ENCODE measurements around the gene MN1.

The MN1 gene

DNA sequence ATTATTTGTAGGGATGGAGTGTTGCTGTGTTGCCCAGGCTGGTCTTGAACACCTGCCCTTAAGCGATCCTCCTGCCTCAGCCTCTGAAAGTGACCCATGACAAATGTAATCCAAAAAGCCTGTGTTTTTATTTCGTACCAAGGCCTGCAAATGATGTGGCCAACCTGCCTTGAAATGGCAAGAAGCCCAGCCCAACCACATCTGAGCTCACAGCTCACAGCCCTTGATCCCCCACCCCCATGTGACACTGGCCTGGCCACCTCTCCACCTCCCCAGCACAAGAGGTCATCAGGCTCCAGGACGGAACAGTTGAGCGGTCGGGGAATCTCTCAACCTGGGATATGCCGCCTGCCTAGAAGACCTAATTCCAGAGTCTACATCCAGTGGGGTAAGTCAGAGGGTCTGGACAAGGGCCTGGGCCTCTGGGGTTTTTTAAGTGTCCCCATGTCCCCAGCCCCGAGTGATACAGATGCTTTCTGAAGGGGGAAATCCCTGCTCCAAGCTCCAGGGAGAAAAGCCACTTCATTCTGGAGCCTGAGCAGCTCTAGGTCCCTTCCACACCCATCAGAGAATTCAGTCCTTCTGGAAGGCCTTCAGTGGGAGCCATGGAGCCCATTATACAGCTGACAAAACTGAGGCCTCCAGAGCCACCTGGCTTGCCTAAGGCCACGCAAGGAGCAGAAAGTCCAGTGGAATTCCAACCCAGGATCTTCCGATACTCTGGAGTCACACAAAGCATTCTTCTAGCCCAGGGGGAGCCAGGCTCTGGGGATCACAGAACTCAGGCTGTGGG, 70.7 kb downstream of the MN1 start:
- ATAC-seq = no peak

DNA sequence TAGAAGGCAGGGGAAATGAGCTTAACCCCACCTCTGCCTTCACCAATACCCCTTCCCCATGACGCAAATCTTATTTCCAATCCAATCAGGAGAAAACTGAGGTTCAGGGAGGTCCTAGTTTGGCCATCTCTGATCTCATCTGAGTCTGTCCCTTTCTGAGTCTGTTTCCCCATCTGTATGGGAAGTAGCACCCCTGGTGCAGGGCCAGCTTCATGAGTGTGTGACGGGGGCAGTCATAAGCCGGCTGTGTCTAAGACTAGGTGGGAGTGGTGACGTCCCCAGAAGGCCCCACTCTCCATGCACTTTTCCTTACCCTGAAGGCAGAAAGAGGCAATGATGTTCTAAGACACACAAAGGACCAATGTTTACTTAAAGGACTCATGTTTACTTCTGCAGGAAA, 72.3 kb downstream of the MN1 start:
- no peak for ATAC-seq
- TF ChIP-seq ZNF565 (CRISPR knock-in tag; conservative IDR thresholded peaks at IDR 0.05; ENCODE audit: low read depth) (no peak), ZFP3 (CRISPR knock-in tag; IDR thresholded peaks at IDR 0.05) (no peak)

More for the DNA sequence above, 70.7 kb downstream of the MN1 start:
- no peak for TF ChIP-seq RARB (CRISPR knock-in tag; IDR thresholded peaks at IDR 0.05)
- no peak for TF ChIP-seq ZNF565 (CRISPR knock-in tag; conservative IDR thresholded peaks at IDR 0.05; ENCODE audit: low read depth)
- no peak for TF ChIP-seq PPARA (CRISPR knock-in tag; IDR thresholded peaks at IDR 0.05; ENCODE audit: borderline replicate concordance)
- no peak for TF ChIP-seq SNAI2 (CRISPR knock-in tag; IDR thresholded peaks at IDR 0.05)
- no peak for TF ChIP-seq TCF4 (CRISPR knock-in tag; IDR thresholded peaks at IDR 0.05; ENCODE audit: borderline replicate concordance)
- TF ChIP-seq, protein P1, sequence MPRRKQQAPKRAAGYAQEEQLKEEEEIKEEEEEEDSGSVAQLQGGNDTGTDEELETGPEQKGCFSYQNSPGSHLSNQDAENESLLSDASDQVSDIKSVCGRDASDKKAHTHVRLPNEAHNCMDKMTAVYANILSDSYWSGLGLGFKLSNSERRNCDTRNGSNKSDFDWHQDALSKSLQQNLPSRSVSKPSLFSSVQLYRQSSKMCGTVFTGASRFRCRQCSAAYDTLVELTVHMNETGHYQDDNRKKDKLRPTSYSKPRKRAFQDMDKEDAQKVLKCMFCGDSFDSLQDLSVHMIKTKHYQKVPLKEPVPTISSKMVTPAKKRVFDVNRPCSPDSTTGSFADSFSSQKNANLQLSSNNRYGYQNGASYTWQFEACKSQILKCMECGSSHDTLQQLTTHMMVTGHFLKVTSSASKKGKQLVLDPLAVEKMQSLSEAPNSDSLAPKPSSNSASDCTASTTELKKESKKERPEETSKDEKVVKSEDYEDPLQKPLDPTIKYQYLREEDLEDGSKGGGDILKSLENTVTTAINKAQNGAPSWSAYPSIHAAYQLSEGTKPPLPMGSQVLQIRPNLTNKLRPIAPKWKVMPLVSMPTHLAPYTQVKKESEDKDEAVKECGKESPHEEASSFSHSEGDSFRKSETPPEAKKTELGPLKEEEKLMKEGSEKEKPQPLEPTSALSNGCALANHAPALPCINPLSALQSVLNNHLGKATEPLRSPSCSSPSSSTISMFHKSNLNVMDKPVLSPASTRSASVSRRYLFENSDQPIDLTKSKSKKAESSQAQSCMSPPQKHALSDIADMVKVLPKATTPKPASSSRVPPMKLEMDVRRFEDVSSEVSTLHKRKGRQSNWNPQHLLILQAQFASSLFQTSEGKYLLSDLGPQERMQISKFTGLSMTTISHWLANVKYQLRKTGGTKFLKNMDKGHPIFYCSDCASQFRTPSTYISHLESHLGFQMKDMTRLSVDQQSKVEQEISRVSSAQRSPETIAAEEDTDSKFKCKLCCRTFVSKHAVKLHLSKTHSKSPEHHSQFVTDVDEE (CRISPR knock-in tag; IDR thresholded peaks at IDR 0.05) = no peak
- TF ChIP-seq ZNF8 (CRISPR knock-in tag; IDR thresholded peaks at IDR 0.05) = no peak
- no peak for TF ChIP-seq ZFP30 (CRISPR knock-in tag; IDR thresholded peaks at IDR 0.05)
- TF ChIP-seq ESRRG (CRISPR knock-in tag; IDR thresholded peaks at IDR 0.05) = no peak
- TF ChIP-seq ISL1 (CRISPR knock-in tag; IDR thresholded peaks at IDR 0.05) = no peak

DNA sequence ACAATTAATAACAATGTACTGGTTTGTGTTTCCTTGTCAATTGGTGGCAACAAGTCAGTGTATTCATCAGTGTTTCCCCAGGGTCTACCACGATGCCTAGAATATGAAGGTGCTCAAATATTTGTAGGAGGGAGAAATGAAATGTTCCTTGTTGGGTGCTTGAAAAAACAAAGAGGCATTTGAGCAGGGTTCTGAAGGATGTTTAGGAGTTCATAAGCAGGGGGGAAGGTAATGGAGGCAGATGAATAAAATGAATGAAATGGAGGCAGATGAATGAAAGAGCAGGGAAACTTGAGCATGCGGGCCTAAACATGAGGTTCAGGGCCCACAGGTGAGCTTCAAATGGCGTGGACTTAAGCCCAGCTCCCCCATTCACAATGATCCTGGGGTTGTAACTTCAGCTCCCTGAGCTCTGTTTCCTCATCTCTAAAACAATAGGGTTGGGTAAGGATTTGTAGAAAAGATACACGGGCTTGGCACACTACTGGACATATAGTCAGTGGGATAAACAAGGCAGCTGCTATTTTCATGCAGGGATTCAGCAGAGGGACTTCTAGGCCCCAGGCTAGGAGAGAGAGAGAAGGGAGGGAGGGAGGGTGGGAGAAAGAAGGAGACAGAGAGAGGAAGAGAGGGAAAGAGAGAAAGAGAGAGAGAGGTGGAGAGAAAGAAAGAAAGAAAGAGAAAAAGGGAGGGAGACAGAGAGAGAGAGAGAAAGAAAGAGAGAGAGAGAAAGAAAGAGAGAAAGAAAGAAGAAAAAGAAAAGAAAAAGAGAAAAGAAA, 73.7 kb downstream of the MN1 start:
- peak; percentile 92 for TF ChIP-seq ZFP3 (CRISPR knock-in tag; IDR thresholded peaks at IDR 0.05)
- TF ChIP-seq ZFP30 (CRISPR knock-in tag; IDR thresholded peaks at IDR 0.05) = no peak
- no peak for TF ChIP-seq TOX (CRISPR knock-in tag; IDR thresholded peaks at IDR 0.05; ENCODE audit: borderline replicate concordance)
- TF ChIP-seq CSDC2 (CRISPR knock-in tag; IDR thresholded peaks at IDR 0.05) = no peak
- TF ChIP-seq, protein P2, sequence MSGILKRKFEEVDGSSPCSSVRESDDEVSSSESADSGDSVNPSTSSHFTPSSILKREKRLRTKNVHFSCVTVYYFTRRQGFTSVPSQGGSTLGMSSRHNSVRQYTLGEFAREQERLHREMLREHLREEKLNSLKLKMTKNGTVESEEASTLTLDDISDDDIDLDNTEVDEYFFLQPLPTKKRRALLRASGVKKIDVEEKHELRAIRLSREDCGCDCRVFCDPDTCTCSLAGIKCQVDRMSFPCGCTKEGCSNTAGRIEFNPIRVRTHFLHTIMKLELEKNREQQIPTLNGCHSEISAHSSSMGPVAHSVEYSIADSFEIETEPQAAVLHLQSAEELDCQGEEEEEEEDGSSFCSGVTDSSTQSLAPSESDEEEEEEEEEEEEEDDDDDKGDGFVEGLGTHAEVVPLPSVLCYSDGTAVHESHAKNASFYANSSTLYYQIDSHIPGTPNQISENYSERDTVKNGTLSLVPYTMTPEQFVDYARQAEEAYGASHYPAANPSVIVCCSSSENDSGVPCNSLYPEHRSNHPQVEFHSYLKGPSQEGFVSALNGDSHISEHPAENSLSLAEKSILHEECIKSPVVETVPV (CRISPR knock-in tag; IDR thresholded peaks at IDR 0.05) = no peak
- no peak for TF ChIP-seq ZC3H10 (CRISPR knock-in tag; IDR thresholded peaks at IDR 0.05)
- no peak for ATAC-seq

DNA sequence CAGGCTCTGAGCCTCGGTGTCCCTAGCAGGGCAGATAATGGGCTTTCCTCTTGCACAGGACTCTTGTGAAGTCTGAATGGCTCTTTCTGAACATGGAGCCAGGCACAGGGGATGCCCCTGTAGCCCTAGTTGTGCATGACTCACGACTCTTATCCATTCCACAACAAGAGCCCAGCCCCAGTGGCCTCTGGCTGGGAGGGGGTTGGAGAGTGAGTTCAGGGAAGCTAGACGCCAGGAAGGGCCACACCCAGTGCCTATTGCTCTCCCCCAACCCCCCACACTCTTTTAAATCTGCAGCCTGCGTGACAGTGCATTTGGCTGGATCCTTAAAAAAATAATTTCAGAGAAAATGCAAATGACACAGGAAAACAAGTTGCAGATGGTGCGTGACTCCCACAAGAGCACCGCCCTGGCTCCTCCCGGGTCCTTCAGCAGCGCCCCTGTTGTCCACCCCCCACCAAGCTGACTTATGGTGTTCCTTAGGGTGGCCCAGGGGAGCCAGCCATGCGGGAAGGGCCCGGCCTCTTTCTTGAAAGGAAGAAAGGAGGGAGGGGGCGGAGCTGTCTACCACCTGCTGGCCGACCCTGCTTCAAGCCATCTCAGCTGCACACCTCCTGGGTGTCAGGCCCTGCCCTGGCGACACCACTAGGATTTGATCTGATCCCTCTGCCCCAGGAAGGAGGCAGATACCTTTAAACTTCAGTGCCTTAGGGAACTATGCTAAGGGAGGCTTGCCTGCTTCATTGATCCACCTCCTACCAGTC, 74.7 kb downstream of the MN1 start:
- no peak for TF ChIP-seq ESRRG (CRISPR knock-in tag; IDR thresholded peaks at IDR 0.05)
- TF ChIP-seq, protein P1 (CRISPR knock-in tag; IDR thresholded peaks at IDR 0.05) = no peak
- TF ChIP-seq ZFP30 (CRISPR knock-in tag; IDR thresholded peaks at IDR 0.05) = no peak
- no peak for TF ChIP-seq ZFP3 (CRISPR knock-in tag; IDR thresholded peaks at IDR 0.05)
- TF ChIP-seq ZNF70 (CRISPR knock-in tag; IDR thresholded peaks at IDR 0.05) = no peak
- TF ChIP-seq, protein P3, sequence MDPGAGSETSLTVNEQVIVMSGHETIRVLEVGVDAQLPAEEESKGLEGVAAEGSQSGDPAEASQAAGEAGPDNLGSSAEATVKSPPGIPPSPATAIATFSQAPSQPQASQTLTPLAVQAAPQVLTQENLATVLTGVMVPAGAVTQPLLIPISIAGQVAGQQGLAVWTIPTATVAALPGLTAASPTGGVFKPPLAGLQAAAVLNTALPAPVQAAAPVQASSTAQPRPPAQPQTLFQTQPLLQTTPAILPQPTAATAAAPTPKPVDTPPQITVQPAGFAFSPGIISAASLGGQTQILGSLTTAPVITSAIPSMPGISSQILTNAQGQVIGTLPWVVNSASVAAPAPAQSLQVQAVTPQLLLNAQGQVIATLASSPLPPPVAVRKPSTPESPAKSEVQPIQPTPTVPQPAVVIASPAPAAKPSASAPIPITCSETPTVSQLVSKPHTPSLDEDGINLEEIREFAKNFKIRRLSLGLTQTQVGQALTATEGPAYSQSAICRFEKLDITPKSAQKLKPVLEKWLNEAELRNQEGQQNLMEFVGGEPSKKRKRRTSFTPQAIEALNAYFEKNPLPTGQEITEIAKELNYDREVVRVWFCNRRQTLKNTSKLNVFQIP (CRISPR knock-in tag; IDR thresholded peaks at IDR 0.05; ENCODE audit: borderline replicate concordance, low read depth) = no peak
- ATAC-seq = no peak

Data from SK-N-SH treated with all-trans-retinoic acid at 6 μM for 48 hours (cell line).